IMR-90 (cell line): ENCODE results near the gene CERT1.

Experiments
- BHLHE40 ChIP-seq: fragments of 150-350 bp; IDR thresholded peaks from 2 replicates; pipeline ENCODE4 v1.6.1; 2016; ENCODE audit warnings: mild to moderate bottlenecking, low read depth, low read length
- CTCF ChIP-seq: conservative IDR thresholded peaks from 2 replicates; pipeline ENCODE4 v1.5.1; 2012; ENCODE audit warnings: mild to moderate bottlenecking, low read depth, low read length, improper control_type of control experiment
- POLR2A ChIP-seq: IDR thresholded peaks from 2 replicates; pipeline ENCODE4 v1.6.1; 2012; ENCODE audit warnings: mild to moderate bottlenecking, low read depth, low read length
- RAD21 ChIP-seq: IDR thresholded peaks from 2 replicates; pipeline ENCODE4 v1.6.1; 2012; ENCODE audit warnings: low read length, improper control_type of control experiment
- RFX5 ChIP-seq: IDR thresholded peaks from 2 replicates; pipeline ENCODE4 v1.8.0; 2012; ENCODE audit warnings: low read depth, mild to moderate bottlenecking, low read length, moderate library complexity
- SMC3 ChIP-seq: fragments of 150-350 bp; IDR thresholded peaks from 2 replicates; pipeline ENCODE4 v1.6.1; 2016; ENCODE audit warnings: low read depth, mild to moderate bottlenecking, antibody characterized with exemption, low read length, moderate library complexity
- TF ChIP-seq, protein P1 (sequence below): fragments of 150-350 bp; IDR thresholded peaks from 2 replicates; pipeline ENCODE4 v1.6.1; 2017; ENCODE audit warnings: mild to moderate bottlenecking, antibody characterized with exemption, low read length, low read depth
- TF ChIP-seq, protein P2 (sequence below): fragments of 150-350 bp; IDR thresholded peaks from 2 replicates; pipeline ENCODE4 v1.6.1; 2016; ENCODE audit warnings: low read depth, mild to moderate bottlenecking, low read length, moderate library complexity, borderline replicate concordance

GRCh38 chr5:75552764-75553163 is 41.3 kb upstream of the CERT1 start:
- no peak for TF ChIP-seq RFX5
- TF ChIP-seq RAD21 = no peak
- no peak for TF ChIP-seq POLR2A
- TF ChIP-seq, protein P1, sequence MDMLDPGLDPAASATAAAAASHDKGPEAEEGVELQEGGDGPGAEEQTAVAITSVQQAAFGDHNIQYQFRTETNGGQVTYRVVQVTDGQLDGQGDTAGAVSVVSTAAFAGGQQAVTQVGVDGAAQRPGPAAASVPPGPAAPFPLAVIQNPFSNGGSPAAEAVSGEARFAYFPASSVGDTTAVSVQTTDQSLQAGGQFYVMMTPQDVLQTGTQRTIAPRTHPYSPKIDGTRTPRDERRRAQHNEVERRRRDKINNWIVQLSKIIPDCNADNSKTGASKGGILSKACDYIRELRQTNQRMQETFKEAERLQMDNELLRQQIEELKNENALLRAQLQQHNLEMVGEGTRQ = no peak
- no peak for TF ChIP-seq SMC3
- TF ChIP-seq CTCF = no peak
- no peak for TF ChIP-seq BHLHE40
- TF ChIP-seq, protein P2, sequence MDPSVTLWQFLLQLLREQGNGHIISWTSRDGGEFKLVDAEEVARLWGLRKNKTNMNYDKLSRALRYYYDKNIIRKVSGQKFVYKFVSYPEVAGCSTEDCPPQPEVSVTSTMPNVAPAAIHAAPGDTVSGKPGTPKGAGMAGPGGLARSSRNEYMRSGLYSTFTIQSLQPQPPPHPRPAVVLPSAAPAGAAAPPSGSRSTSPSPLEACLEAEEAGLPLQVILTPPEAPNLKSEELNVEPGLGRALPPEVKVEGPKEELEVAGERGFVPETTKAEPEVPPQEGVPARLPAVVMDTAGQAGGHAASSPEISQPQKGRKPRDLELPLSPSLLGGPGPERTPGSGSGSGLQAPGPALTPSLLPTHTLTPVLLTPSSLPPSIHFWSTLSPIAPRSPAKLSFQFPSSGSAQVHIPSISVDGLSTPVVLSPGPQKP = no peak
